GM18951 (cell line): ENCODE results near the gene PWP2.
"Not testable (repeated sequence)": the region's sequence is repeated elsewhere in the genome, so short reads cannot be mapped to it uniquely, and the experiment has no call there.

Source experiments
- in situ Hi-C: fragments of 300-500 bp; cut with MboI; formaldehyde crosslinking; loops from one replicate; pipeline ENCODE4 v1.12.0; 2022; ENCODE audit warnings: low sequenced_read_pairs, mixed read lengths, inconsistent platforms; ENCODE audit not compliant: unreplicated experiment

PWP2 gene

GRCh38 chr21:44167527-44167926 is 60.3 kb downstream of the PWP2 start:
- in situ Hi-C loops: not testable (repeated sequence)

GRCh38 chr21:44170326-44170725 is 63.1 kb downstream of the PWP2 start:
- in situ Hi-C loops: not testable (repeated sequence)

- in situ Hi-C loops: not testable (repeated sequence)
Measured at GRCh38 chr21:44170863-44171262, 63.7 kb downstream of the PWP2 start.

- in situ Hi-C loops: not testable (repeated sequence)
Measured at GRCh38 chr21:44171962-44172572, 64.9 kb downstream of the PWP2 start.

- in situ Hi-C loops: not testable (repeated sequence)
Measured at GRCh38 chr21:44172741-44173140, 65.5 kb downstream of the PWP2 start.

GRCh38 chr21:44175189-44175588 is 68.0 kb downstream of the PWP2 start:
- in situ Hi-C loops: not testable (repeated sequence)

GRCh38 chr21:44176127-44176526 is 68.9 kb downstream of the PWP2 start:
- in situ Hi-C loops: not testable (repeated sequence)
